Measurements from ENCODE around the gene OLFM1. TPM values are rescaled to one million over a fixed set of nuclear protein-coding genes. Genes with fewer than 3 reads are reported as not detected.
A peak's percentile ranks its signal among the peaks of the same experiment; 100 is the strongest.

Gene OLFM1
- total and polyA plus RNA-seq, 9 of the 15 experiments (the other 6 are each of a cell fraction or from before 2014, with no cell fraction given): not detected

- Histone ChIP-seq H3K9me3 (replicated peaks; ENCODE audit: control insufficient read depth, insufficient read depth, low read depth, low read length) (no peaks in the 10 kb centered on the region), H3K9me1 (ENCODE audit: control insufficient read depth, insufficient read depth, low read length) (no peaks in the 10 kb centered on the region), H3K79me2 (ENCODE audit: control insufficient read depth, insufficient read depth, low read length) (no peaks in the 10 kb centered on the region), H3K4me1 (replicated peaks in 1 of 2; ENCODE audit: control insufficient read depth in 2 of 2, insufficient read depth in 2 of 2, low read length in 2 of 2) (no peaks in the 10 kb centered on the region), H4K20me1 (replicated peaks; ENCODE audit: control insufficient read depth, insufficient read depth, low read length) (peaks cover 23% of the 10 kb centered on the region), H3K27ac (ENCODE audit: extremely low read depth, low read depth, low read length) (no peak overlapping the region), H3K4me3 (no peak overlapping the region), H3K27me3 (ENCODE audit: control insufficient read depth in 2 of 2, insufficient read depth in 2 of 2, low read length in 2 of 2) (peaks cover 8 to 51% of the 10 kb centered on the region in 2 experiments; a peak in 3 of 5 replicates), H3K4me2 (ENCODE audit: insufficient read depth, low read length) (no peak overlapping the region), H3K36me3 (ENCODE audit: control insufficient read depth, insufficient read depth, low read length) (no peaks in the 10 kb centered on the region), H3K9ac (ENCODE audit: insufficient read depth in 1 of 2, low read depth in 2 of 2, low read length in 2 of 2) (no peak overlapping the region), H2AFZ (ENCODE audit: low read depth, low read length) (no peak overlapping the region)
- no TSS peak for BruUV-seq (replicated peaks)
- TF ChIP-seq EHMT2 (IDR thresholded peaks at IDR 0.05) (peak; percentile 92), SIN3B (IDR thresholded peaks at IDR 0.05; ENCODE audit: low read depth) (no peak), AFF1 (IDR thresholded peaks at IDR 0.05; ENCODE audit: low read depth in 1 of 2, partially characterized antibody in 2 of 2) (peak in 1 of 2 experiments; percentile 26), EP300 (IDR thresholded peaks at IDR 0.05; ENCODE audit: low read length) (no peak), MIER1 (IDR thresholded peaks at IDR 0.05; ENCODE audit: low read depth) (peak; percentile 80), MTF1 (CRISPR knock-in tag; IDR thresholded peaks at IDR 0.05; ENCODE audit: borderline replicate concordance) (no peak), REST (IDR thresholded peaks at IDR 0.05; ENCODE audit: borderline replicate concordance) (peak; percentile 97), REST (CRISPR knock-in tag; IDR thresholded peaks at IDR 0.05; ENCODE audit: low read depth) (peak; percentile 89)
- peak; percentile 57; the same call in 2 of the 3 replicates for ATAC-seq
- POLR2A ChIA-PET: interaction anchor here (0.5 to 1.1 kb wide), 2 partner anchors 25 to 493 kb away, joined by 3 read pairs; no protein-coding TSS in a partner anchor
- in situ Hi-C loops (cut with MboI): no loop called here
- WGBS (ENCODE audit: insufficient coverage, low coverage, missing lambda C conversion rate): 2% methylated on average over 12 of the region's 12 CpGs
- CTCF ChIA-PET (ENCODE audit: low intra/inter-chr PET ratio): no interaction called here
- DNase-seq (ENCODE audit: extremely low read depth in 1 of 4, low spot score in 3 of 4): peak; percentile 31 to 52 (median 51)
- FAIRE-seq: no peak
- intact Hi-C loops (cut with micrococcal nuclease): no loop called here
Measured at GRCh38 chr9:135077497-135078200, 9.8 kb upstream of the OLFM1 start.

Data from K562 (cell line).